ENCODE measurements around the gene PRAMEF8.
"Not testable (repeated sequence)": the region's sequence is repeated elsewhere in the genome, so short reads cannot be mapped to it uniquely, and the experiment has no call there.

- TF ChIP-seq EZH2 (IDR thresholded peaks at IDR 0.05; ENCODE audit: insufficient read depth, poor library complexity, severe bottlenecking); EZH2phosphoT487 (IDR thresholded peaks at IDR 0.05; ENCODE audit: insufficient read depth, low read depth): not testable (repeated sequence)
Measured at GRCh38 chr1:13265124-13265523, 19.8 kb downstream of the PRAMEF8 start.
